SK-N-MC (cell line): ENCODE measurements around the gene R3HDM4.

Source experiments
- EZH2 ChIP-seq: fragments of 200-600 bp; sonication (generic); IDR thresholded peaks from one replicate; pipeline ENCODE4 v1.6.1; 2017; ENCODE audit warnings: antibody characterized with exemption
- POLR2AphosphoS5 ChIP-seq: IDR thresholded peaks from 2 replicates; pipeline ENCODE4 v1.6.1; 2012; ENCODE audit warnings: mild to moderate bottlenecking, low read depth, low read length, borderline replicate concordance

- no peak for TF ChIP-seq POLR2AphosphoS5
- no peak for TF ChIP-seq EZH2
These were observed 39.1 kb upstream of the R3HDM4 start for GRCh38 chr19:952049-952679.
